Skeletal muscle tissue (tissue), 4 donors: ENCODE results near the gene TIMP2. TPM values are rescaled to one million over a fixed set of nuclear protein-coding genes. Genes with fewer than 3 reads are reported as not detected.

ENCODE experiments used
- H3K27ac ChIP-seq: one replicate; pipeline ENCODE4 v1.7.0; 2013; ENCODE audit warnings: mild to moderate bottlenecking, low read depth, low read length, inconsistent platforms
- H3K27me3 ChIP-seq, 3 donors: one replicate each; pipeline ENCODE4 v1.7.0; 2013; ENCODE audit warnings: low read length in 3 of 3; ENCODE audit not compliant: control insufficient read depth in 3 of 3, insufficient read depth in 3 of 3
- H3K36me3 ChIP-seq, 3 donors: one replicate each; pipeline ENCODE4 v1.7.0; 2013; ENCODE audit warnings: low read length in 3 of 3; ENCODE audit not compliant: control insufficient read depth in 3 of 3, insufficient read depth in 3 of 3
- H3K4me1 ChIP-seq, 3 donors: one replicate each; pipeline ENCODE4 v1.7.0; 2013; ENCODE audit warnings: low read length in 3 of 3, mild to moderate bottlenecking in 3 of 3; ENCODE audit not compliant: control insufficient read depth in 3 of 3, insufficient read depth in 3 of 3
- H3K4me3 ChIP-seq, 3 donors: one replicate each; pipeline ENCODE4 v1.7.0; 2013; ENCODE audit warnings: low read length in 3 of 3
- H3K9ac ChIP-seq, 3 donors: one replicate each; pipeline ENCODE4 v1.7.0; 2013; ENCODE audit warnings: low read length in 3 of 3, mild to moderate bottlenecking in 3 of 3, moderate library complexity in 2 of 3, low read depth in 1 of 3
- H3K9me3 ChIP-seq, 3 donors: one replicate each; pipeline ENCODE4 v1.7.0; 2013; ENCODE audit warnings: low read length in 3 of 3; ENCODE audit not compliant: control insufficient read depth in 3 of 3
- total RNA-seq: library from RNA; depleted of rRNA; stranded (reverse); fragments of >200 nt; gene quantifications from one replicate; pipeline ENCODE4 v1.2.3, GENCODE V29; 2014
- donor health status: Osteomylitis.

The TIMP2 gene
- total RNA-seq, 1 donor from 2014 or later = 39.7 TPM

- Histone ChIP-seq H3K27ac (no peak overlapping the region), H3K36me3 (peaks cover 72 to 87% (median 80%) of the 10 kb centered on the region in 3 donors), H3K9me3 (no peaks in the 10 kb centered on the region), H3K27me3 (no peaks in the 10 kb centered on the region), H3K4me3 (no peak overlapping the region), H3K9ac (no peak overlapping the region), H3K4me1 (peaks cover 2 to 7% (median 2%) of the 10 kb centered on the region in 3 donors)
Observed at GRCh38 chr17:78823282-78824046, 101.7 kb downstream of the TIMP2 start.

- H3K36me3 ChIP-seq = peaks cover 72 to 88% (median 78%) of the 10 kb centered on the region in 3 donors
- H3K4me3 ChIP-seq = no peak overlapping the region
- H3K9ac ChIP-seq = peak overlapping the region in 1 of 3 donors; percentile 8
- H3K9me3 ChIP-seq = no peaks in the 10 kb centered on the region
- H3K27me3 ChIP-seq = no peaks in the 10 kb centered on the region
- no peak overlapping the region for H3K27ac ChIP-seq
- H3K4me1 ChIP-seq = peaks cover 2 to 7% (median 4%) of the 10 kb centered on the region in 3 donors
Observed at GRCh38 chr17:78822552-78822951, 102.6 kb downstream of the TIMP2 start.

- Histone ChIP-seq H3K36me3 (peaks cover 72 to 89% (median 77%) of the 10 kb centered on the region in 3 donors), H3K9me3 (no peaks in the 10 kb centered on the region), H3K27ac (no peak overlapping the region), H3K9ac (no peak overlapping the region), H3K4me3 (no peak overlapping the region), H3K4me1 (peaks cover 3 to 10% (median 7%) of the 10 kb centered on the region in 3 donors), H3K27me3 (no peaks in the 10 kb centered on the region)
Observed at GRCh38 chr17:78821961-78822360, 103.2 kb downstream of the TIMP2 start.

GRCh38 chr17:78820841-78821240 is 104.3 kb downstream of the TIMP2 start:
- Histone ChIP-seq H3K27ac (no peak overlapping the region), H3K9me3 (no peaks in the 10 kb centered on the region), H3K9ac (no peak overlapping the region), H3K36me3 (peaks cover 71 to 83% (median 72%) of the 10 kb centered on the region in 3 donors), H3K27me3 (no peaks in the 10 kb centered on the region), H3K4me1 (peaks cover 3 to 14% (median 10%) of the 10 kb centered on the region in 3 donors), H3K4me3 (no peak overlapping the region)

- no peaks in the 10 kb centered on the region for H3K9me3 ChIP-seq
- no peak overlapping the region for H3K4me3 ChIP-seq
- peaks cover 3 to 14% (median 10%) of the 10 kb centered on the region in 3 donors for H3K4me1 ChIP-seq
- no peak overlapping the region for H3K9ac ChIP-seq
- H3K36me3 ChIP-seq = peaks cover 70 to 83% (median 70%) of the 10 kb centered on the region in 3 donors
- H3K27me3 ChIP-seq = no peaks in the 10 kb centered on the region
- H3K27ac ChIP-seq = peak overlapping the region; percentile 37
Observed at GRCh38 chr17:78819806-78820792, 105.1 kb downstream of the TIMP2 start.

- H3K36me3 ChIP-seq = peaks cover 67 to 84% (median 69%) of the 10 kb centered on the region in 3 donors
- H3K4me1 ChIP-seq = peaks cover 3 to 14% (median 10%) of the 10 kb centered on the region in 3 donors
- H3K4me3 ChIP-seq = no peak overlapping the region
- no peaks in the 10 kb centered on the region for H3K9me3 ChIP-seq
- no peak overlapping the region for H3K9ac ChIP-seq
- no peaks in the 10 kb centered on the region for H3K27me3 ChIP-seq
- H3K27ac ChIP-seq = peak overlapping the region; percentile 37
Observed at GRCh38 chr17:78819402-78819801, 105.8 kb downstream of the TIMP2 start.

- Histone ChIP-seq H3K27ac (peak overlapping the region; percentile 37), H3K36me3 (peaks cover 67 to 84% (median 69%) of the 10 kb centered on the region in 3 donors), H3K4me3 (no peak overlapping the region), H3K27me3 (no peaks in the 10 kb centered on the region), H3K4me1 (peaks cover 3 to 14% (median 10%) of the 10 kb centered on the region in 3 donors), H3K9ac (no peak overlapping the region), H3K9me3 (no peaks in the 10 kb centered on the region)
Observed at GRCh38 chr17:78818932-78819331, 106.3 kb downstream of the TIMP2 start.

GRCh38 chr17:78818152-78818846 is 106.9 kb downstream of the TIMP2 start:
- peaks cover 8 to 18% (median 13%) of the 10 kb centered on the region in 3 donors for H3K4me1 ChIP-seq
- no peak overlapping the region for H3K4me3 ChIP-seq
- H3K27me3 ChIP-seq = no peaks in the 10 kb centered on the region
- peaks cover 66 to 84% (median 69%) of the 10 kb centered on the region in 3 donors for H3K36me3 ChIP-seq
- no peak overlapping the region for H3K9ac ChIP-seq
- no peak overlapping the region for H3K27ac ChIP-seq
- H3K9me3 ChIP-seq = no peaks in the 10 kb centered on the region

- H3K27me3 ChIP-seq = no peaks in the 10 kb centered on the region
- no peak overlapping the region for H3K9ac ChIP-seq
- H3K36me3 ChIP-seq = peaks cover 66 to 87% (median 69%) of the 10 kb centered on the region in 3 donors
- no peaks in the 10 kb centered on the region for H3K9me3 ChIP-seq
- peaks cover 12 to 24% (median 17%) of the 10 kb centered on the region in 3 donors for H3K4me1 ChIP-seq
- no peak overlapping the region for H3K4me3 ChIP-seq
- H3K27ac ChIP-seq = peak overlapping the region; percentile 48
Observed at GRCh38 chr17:78817123-78817522, 108.1 kb downstream of the TIMP2 start.
